ENCODE measurements around the gene BAD. TPM values are rescaled to one million over a fixed set of nuclear protein-coding genes. Genes with fewer than 3 reads are reported as not detected.

The BAD gene
- total RNA-seq, 2 donors from 2014 or later, result 120 to 122 TPM

DNA sequence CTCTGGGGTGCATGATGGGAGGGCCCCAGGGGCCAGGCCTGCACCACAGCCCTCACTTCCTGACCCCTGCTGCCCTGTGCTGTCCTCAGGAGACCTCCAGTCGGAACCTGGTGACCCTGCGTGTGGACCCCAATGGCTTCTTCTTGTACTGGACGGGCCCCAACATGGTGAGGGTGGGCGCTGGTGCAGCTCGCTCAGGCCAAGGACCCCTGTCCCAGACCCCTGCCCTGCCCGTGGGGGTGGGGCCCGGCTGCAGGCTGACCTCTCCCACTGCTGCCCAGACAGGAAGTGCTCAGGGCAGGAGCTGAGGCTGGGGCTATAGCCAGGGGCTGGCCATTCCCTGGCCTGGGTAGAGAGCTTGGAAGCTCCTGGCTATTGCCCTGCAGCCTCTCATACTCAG, 30.1 kb downstream of the BAD start:
- Histone ChIP-seq H3K36me3 (peaks cover 32% of the 10 kb centered on the region), H3K27me3 (no peaks in the 10 kb centered on the region), H3K9me3 (no peaks in the 10 kb centered on the region), H3K4me1 (peaks cover 0 to 32% of the 10 kb centered on the region in 2 donors), H3K27ac (no peak overlapping the region), H3K4me3 (no peak overlapping the region)
- no peak for DNase-seq (ENCODE audit: low spot score)
- TF ChIP-seq, protein P1, sequence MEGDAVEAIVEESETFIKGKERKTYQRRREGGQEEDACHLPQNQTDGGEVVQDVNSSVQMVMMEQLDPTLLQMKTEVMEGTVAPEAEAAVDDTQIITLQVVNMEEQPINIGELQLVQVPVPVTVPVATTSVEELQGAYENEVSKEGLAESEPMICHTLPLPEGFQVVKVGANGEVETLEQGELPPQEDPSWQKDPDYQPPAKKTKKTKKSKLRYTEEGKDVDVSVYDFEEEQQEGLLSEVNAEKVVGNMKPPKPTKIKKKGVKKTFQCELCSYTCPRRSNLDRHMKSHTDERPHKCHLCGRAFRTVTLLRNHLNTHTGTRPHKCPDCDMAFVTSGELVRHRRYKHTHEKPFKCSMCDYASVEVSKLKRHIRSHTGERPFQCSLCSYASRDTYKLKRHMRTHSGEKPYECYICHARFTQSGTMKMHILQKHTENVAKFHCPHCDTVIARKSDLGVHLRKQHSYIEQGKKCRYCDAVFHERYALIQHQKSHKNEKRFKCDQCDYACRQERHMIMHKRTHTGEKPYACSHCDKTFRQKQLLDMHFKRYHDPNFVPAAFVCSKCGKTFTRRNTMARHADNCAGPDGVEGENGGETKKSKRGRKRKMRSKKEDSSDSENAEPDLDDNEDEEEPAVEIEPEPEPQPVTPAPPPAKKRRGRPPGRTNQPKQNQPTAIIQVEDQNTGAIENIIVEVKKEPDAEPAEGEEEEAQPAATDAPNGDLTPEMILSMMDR (IDR thresholded peaks at IDR 0.05), result no peak

DNA sequence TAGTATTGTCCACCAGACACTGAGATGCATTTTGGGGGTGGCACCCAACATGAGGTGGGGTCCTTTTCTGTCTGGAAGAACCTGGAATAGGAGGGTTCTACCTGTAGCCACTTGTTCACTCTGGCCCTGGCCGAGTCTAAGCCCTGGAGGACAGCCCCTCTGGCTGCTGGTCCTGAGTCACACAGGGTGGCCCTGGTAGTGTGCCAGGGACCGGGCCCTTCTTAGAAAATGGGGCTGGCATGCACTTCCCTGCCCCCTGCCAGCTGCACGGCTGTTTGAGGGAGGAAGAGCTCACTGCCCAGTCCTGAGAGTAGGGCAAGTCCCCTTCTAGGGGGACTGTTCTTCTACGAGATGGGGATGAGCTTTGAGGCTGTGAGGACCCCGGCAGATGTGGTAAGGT, 31.0 kb downstream of the BAD start:
- Histone ChIP-seq H3K4me1 (peaks cover 0 to 32% of the 10 kb centered on the region in 2 donors), H3K27me3 (no peaks in the 10 kb centered on the region), H3K36me3 (peaks cover 23% of the 10 kb centered on the region), H3K27ac (no peak overlapping the region), H3K4me3 (no peak overlapping the region), H3K9me3 (no peaks in the 10 kb centered on the region)
- TF ChIP-seq, protein P1 (IDR thresholded peaks at IDR 0.05), result no peak
- no peak for DNase-seq (ENCODE audit: low spot score)

GRCh38 chr11:64253043-64253442, 31.4 kb downstream of the BAD start:
- no peaks in the 10 kb centered on the region for H3K9me3 ChIP-seq
- H3K27ac ChIP-seq, result peak overlapping the region in 1 of 2 donors; percentile 71
- no peaks in the 10 kb centered on the region for H3K27me3 ChIP-seq
- DNase-seq (ENCODE audit: low spot score), result no peak
- TF ChIP-seq, protein P1 (IDR thresholded peaks at IDR 0.05), result no peak
- H3K4me1 ChIP-seq, result peaks cover 0 to 33% of the 10 kb centered on the region in 2 donors
- H3K4me3 ChIP-seq, result peak overlapping the region in 1 of 2 donors; percentile 83
- H3K36me3 ChIP-seq, result peaks cover 20% of the 10 kb centered on the region

GRCh38 chr11:64252003-64252872, 32.2 kb downstream of the BAD start:
- peak overlapping the region; percentile 63 to 71 for H3K27ac ChIP-seq
- H3K4me1 ChIP-seq, result peaks cover 0 to 40% of the 10 kb centered on the region in 2 donors
- TF ChIP-seq, protein P1 (IDR thresholded peaks at IDR 0.05), result peak in 1 of 2 donors; percentile 31
- no peaks in the 10 kb centered on the region for H3K9me3 ChIP-seq
- H3K4me3 ChIP-seq, result peak overlapping the region; percentile 77 to 83
- no peaks in the 10 kb centered on the region for H3K27me3 ChIP-seq
- DNase-seq (ENCODE audit: low spot score), result no peak
- H3K36me3 ChIP-seq, result peaks cover 20% of the 10 kb centered on the region

DNA sequence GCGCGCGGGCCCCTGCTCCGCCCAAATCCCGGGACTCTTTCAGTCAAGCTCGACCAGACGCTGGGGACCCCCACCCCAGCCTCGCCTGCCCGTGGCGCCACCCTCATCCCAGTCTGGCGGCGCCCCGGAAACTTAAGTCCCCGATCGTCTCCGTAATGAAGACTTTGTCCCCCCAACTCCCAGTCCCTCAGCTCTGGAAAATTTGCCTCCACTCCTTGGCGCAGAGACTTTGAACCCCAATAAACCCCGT, 32.8 kb downstream of the BAD start:
- H3K27ac ChIP-seq, result peak overlapping the region; percentile 63 to 71

More for the DNA sequence above, 32.8 kb downstream of the BAD start:
- peaks cover 20% of the 10 kb centered on the region for H3K36me3 ChIP-seq
- DNase-seq (ENCODE audit: low spot score), result no peak
- H3K27me3 ChIP-seq, result no peaks in the 10 kb centered on the region
- H3K4me3 ChIP-seq, result peak overlapping the region; percentile 77 to 83
- TF ChIP-seq, protein P1 (IDR thresholded peaks at IDR 0.05), result no peak
- no peaks in the 10 kb centered on the region for H3K9me3 ChIP-seq
- H3K4me1 ChIP-seq, result peaks cover 0 to 44% of the 10 kb centered on the region in 2 donors

All from right atrium auricular region (tissue), 2 donors.